GM10847 (cell line): ENCODE data around the gene SOHLH2.

ENCODE experiments used
- POLR2A ChIP-seq: IDR thresholded peaks from 2 replicates; pipeline ENCODE4 v1.6.1; 2011; ENCODE audit not compliant: insufficient read length; ENCODE audit errors: extremely low read depth

SOHLH2 gene, protein sequence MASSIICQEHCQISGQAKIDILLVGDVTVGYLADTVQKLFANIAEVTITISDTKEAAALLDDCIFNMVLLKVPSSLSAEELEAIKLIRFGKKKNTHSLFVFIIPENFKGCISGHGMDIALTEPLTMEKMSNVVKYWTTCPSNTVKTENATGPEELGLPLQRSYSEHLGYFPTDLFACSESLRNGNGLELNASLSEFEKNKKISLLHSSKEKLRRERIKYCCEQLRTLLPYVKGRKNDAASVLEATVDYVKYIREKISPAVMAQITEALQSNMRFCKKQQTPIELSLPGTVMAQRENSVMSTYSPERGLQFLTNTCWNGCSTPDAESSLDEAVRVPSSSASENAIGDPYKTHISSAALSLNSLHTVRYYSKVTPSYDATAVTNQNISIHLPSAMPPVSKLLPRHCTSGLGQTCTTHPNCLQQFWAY

DNA sequence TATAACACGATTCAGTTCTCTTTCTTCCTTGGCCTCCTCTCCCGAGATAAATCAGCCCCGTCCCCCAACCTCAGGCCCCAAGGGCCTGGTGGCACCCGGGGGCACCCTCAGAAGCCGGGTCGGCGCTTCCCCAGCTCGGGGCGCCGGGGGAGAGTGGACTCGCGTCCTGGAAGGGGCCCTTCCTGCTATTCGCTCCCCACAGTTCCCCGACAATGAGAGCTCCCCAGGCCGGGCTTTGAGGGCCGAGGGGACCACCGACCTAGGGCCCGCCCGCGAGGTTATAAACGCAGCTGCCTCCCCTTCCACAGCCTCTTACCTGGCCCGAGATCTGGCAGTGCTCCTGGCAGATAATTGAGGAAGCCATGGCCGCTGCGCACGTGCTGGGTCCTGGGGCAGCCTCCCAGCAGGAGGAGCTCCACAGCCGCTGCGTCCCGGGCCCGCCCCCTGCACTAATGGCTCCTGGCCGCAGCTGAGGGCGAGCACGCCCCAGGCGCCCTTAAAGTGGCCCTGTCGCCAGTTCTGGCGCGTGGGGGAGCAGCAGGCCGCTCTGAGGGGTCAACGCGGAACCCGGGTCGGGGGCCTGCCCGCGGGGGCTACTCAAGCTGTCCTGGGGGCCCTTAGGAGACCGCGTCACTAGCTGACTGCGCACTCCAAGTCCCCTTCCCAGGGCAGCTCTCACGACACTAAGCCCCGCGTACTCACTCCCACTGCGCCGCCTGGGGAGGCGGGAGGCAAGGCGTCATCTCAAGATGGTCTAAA, at the start of gene SOHLH2:
Gene SOHLH2 (minus strand): TSS at position 394 of the 759 bp plus-strand sequence. CDS start 30 bp downstream, at position 364.
- no peak for TF ChIP-seq POLR2A

DNA sequence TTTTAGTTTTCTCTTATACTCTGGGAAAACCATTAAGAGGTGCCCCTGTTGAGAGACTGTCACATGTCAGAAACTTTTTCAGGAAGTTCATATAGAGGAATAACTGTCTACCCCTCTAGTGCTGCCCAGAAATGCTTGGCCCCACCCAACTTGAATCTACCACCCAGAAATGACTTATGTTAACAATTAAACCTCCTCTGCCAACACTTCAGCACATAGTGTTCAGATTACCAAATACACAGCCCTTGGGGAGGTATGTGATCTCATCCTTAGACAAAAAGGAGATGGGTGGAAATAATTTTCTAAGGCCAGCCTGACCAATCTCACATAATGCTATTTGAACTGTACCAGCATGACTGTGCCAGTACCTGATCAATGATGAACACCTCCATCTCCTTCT, 47.6 kb upstream of the SOHLH2 start:
- no peak for TF ChIP-seq POLR2A

DNA sequence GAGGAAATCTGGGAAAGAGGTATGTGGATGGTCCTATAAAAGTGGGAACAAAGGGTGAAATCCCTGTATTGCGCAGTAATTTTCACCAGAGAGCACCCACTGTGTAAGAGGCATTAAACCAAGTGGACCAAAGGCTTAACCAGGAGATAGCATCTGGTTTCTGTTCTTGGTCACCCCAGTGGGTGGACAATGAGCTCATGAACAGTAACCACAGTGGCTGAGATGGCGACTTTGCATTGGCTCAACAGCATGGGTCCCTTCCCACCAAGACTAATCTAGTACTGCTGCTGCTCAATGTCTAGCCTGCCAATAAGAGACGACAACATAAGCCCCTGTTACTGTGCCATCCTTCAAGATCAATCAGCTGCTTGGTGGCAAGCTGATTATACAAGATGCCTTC, 46.7 kb upstream of the SOHLH2 start:
- TF ChIP-seq POLR2A, result no peak

DNA sequence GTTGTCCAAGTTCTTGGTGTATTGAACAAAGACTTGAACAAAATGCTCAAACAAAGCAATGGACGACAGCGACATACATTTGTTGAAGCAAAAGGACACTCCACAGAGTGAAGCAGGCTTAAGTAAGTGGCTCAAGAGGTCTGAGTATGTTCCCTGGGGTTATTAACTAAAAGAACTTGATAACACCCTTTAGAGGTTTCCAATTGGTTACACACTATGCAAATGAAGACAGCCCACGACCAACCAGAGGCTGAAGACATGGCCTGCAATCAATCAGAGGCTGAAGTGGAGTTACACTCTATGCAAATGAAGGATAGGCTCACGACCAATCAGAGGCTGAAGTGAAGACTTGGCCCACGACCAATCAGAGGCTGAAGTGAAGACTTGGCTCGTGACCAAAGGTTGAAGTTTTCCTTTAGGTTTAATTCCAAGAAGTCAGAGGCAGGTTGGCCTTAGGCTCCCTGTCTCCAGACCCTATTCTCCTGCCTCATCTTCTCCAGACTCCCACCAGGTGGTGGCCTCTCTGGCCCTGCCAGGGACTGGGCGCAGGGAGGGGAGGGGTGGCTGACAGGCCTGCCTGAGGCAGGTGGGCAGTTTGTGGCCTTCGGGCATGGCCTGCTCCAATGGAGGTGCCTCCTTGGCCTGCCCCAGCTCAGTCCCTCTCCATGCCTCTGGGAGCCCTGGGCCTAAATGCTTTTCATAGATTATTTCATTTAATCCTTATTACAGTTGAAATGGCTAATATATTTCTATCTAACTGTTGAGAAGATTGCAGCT, 45.2 kb upstream of the SOHLH2 start:
- no peak for TF ChIP-seq POLR2A

DNA sequence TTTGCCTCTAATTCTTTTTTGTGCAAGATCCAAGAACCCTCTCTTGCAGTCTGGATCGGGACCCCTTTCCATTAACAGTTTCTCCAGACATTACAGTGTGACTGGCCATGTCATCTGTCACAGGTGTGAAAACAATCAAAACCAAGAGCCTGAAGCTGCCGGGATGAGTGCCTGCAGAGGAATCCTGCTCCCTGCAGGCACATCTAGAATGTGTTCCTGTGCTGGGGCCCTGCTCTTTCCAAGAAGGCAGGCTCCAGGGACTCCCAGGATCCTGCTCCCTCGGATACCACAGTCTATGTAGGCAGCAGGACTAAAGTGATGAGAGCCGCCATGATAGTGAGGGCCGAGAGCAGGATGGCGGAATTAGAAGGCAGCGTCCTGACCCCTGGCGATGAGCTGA, 44.5 kb upstream of the SOHLH2 start:
- no peak for TF ChIP-seq POLR2A

DNA sequence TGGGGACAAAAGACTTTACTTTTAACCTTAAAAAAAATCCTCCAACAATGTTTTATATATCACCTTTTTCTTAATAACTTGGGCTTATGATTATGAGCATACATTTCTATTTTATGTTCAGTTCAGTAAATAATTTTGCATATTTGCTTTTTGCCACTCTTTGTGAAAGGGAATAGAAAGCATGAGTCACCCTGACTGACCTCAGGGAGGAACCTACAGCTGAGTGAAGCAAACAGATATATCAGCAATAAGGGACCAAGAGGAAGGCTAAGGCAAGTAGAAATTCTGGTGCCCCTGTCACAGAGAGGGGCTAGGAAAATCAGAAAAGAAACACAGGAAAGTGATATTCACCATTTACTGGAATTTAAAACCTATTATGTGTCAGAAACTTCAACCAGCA, 37.2 kb upstream of the SOHLH2 start:
- TF ChIP-seq POLR2A, result no peak

DNA sequence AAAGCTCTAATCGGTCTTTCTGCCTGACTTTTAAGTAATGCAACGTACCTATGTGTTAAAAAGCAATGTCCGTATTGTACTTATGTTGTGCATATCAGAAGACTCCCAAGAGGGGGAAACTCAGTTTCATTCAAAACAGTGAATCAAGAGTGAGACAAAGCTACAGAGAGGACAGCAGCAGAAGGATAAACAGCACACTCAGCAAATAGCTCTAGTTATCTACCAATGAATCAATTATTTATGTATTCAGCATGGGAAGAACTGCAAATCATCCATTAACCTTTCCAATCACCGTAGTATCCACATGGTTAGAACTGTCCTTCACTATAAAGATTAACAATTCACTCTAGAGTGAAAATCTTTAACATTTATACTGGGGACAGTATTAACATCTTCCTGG, 36.7 kb upstream of the SOHLH2 start:
- TF ChIP-seq POLR2A, result no peak

DNA sequence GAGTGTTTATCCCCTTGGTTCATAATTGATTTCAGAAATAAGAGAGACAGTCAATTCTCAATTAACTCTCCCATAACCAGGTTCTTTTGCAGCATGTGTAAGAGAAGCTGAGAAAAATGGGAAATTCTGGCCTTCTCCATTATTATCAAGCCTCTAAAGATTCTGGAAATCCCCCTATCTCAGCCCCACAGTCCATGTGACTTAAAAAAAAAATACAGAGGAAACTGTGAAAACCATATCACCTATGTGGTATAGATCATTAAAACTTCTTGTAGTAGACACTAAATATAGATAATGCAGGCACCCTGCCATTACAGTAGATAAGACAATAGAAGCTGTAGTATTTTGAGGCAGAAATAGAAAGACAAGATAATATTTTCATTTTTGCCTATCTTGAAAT, 34.3 kb upstream of the SOHLH2 start:
- TF ChIP-seq POLR2A, result no peak

DNA sequence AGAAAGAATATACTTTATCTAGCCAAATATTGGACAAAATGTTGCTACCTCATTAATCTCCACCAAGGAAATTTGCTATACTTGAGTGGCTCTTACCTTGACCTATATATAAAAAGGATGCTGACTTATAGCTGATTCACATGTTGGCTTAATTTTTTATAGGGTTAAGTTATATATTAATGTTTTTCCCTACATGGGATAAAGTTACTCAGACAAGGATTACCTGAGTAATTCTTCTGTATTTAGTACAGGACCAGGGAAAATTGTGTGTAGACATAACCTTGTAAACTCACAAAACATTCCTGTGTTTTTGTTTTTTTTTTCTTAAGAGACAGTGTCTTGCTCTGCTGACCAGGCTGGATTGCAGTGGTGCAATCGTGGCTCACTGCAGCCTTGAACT, 30.6 kb upstream of the SOHLH2 start:
- no peak for TF ChIP-seq POLR2A

DNA sequence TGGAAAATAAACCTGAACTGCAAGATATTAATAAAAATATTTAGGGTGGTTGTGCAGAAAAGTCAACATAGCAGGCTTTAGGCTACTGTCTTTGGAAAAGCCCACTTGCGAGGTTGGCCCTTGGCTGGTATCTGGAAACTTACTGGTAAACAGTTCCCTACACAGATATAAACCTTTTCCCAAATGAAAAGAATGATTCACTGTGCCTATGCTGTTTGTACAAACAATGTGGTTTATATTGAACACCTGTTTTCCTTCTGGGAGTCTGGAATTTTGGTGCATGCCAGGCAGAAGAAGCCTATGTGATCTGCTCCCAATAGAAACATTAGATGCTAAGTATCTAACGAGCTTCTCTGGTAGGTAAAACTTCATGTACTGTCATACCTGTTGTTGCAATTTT, 29.7 kb upstream of the SOHLH2 start:
- no peak for TF ChIP-seq POLR2A

DNA sequence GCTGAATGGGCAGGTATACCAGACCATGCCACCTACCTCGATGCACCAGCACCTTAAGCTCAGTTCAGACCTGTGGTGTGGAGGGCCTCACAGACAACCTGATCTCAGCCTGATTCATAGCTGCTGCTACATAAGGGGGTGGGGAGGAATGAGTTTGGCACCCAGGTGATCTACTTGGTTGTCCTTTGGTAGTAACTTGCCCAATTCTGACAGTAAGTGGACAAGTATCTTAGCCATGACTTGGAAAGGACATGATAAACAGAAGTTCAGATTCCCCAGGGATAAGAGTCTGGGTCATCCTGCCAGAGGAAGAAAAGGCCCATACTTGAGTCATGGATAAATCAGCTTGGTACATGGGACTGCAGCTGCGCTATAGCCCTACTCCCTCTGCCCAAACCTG, 28.4 kb upstream of the SOHLH2 start:
- no peak for TF ChIP-seq POLR2A

DNA sequence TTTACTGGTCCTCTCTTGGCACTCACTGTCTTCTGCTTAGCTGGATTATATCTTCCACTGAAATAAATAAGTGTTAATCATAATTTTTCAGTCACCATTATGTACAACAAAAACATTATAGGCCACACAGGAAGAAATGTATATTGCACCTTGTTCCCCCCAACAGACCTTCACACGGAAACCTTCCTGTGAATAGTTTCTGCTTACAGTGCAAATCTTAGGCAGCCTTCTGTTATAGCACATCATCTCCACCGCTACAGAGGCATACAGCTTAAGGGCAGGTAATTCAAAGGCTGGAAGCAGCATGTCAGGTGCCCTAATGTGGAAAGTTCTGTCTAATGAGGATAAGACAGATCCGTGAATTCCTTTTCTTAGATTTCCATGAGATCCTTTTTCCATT, 16.9 kb upstream of the SOHLH2 start:
- TF ChIP-seq POLR2A, result no peak

DNA sequence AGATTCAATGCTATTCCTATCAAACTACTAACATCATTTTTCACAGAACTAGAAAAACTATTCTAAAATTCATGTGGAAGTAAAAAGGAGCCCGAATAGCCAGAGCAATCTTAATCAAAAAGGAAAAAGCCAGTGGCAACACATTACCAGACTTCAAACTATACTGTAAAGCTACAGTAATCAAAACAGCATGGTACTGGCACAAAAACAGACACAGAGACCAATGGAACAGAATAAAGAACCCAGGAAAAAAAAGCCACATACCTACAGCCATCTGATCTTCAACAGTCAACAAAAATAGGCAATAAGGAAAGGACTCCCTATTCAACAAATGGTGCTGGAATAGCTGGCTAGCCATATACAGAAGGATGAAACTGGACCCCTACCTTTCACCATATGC, 10.4 kb upstream of the SOHLH2 start:
- TF ChIP-seq POLR2A, result no peak

DNA sequence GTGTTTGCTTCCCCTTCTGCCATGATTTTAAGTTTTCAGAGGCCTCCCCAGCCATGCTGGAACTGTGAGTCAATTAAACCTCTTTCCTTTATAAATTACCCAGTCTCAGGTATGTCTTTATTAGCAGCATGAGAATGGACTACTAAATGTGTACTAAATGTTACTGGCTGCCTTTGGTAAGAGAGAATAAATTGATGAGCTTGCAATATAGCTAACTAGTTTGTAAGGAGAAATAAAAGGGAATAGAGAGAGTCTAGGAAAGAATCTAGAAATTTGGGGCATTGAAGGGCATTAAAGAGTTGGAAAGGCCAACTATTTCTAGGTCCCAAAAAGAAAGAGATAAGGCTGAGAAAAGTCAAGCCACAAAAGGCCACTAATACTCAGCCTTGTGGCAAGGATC, 5.5 kb upstream of the SOHLH2 start:
- no peak for TF ChIP-seq POLR2A

DNA sequence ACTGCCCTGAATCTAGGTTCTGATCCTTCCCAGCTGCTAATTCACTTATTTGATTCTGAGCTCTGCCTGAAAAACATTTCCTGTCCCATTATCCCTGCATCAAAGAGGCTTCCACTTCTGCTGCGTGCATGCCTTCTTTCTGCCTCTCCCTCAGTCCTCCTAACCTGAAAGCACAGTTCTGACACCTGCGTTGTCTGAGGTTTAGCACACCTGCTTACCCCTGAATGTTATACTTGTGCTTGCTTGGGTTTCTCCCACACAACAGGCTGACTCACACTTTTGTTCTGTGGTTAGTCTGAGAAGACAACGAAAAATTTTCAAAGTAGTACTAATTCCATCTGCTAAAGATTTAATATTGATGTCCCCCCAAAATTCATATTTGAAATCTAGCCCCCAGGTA, 3.1 kb upstream of the SOHLH2 start:
- no peak for TF ChIP-seq POLR2A

DNA sequence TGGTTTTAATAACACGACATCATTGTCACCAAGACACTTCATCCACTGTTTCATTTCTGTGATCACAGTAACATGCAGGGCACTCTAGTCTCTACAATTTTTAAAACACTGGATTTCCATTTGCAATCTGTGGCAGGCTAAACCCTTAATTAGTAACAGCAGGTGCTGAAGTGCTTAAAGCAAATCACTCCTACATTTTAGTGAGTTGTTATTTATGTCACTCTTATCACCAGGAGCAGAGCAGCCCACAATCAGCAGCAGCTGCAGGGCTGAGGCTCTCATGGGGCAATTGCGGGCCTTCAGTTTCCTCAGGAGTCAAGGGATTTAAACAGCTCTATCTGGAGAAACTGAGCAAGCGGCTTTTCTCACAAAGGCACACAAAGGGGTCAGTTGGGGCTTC, 1.6 kb downstream of the SOHLH2 start:
- no peak for TF ChIP-seq POLR2A
